Endothelial cell of umbilical vein (primary cell): ENCODE measurements around the gene APP. TPM values are rescaled to one million over a fixed set of nuclear protein-coding genes. Genes with fewer than 3 reads are reported as not detected.

ENCODE experiments used
- BruUV-seq: library from RNA; stranded (reverse); fragments of 400-500 nt; replicated peaks from 2 replicates; lab custom pipeline; 2021; lab: Mats Ljungman, UMichigan
- CTCF ChIA-PET: fragments of 300-600, 350-600 bp; sonication (Branson Sonifier 250); formaldehyde crosslinking; loops from one replicate; lab custom pipeline; 2021; ENCODE audit warnings: antibody characterized with exemption, inconsistent platforms; lab: Charles Lee
- POLR2A ChIA-PET: fragments of 300-600, 350-600 bp; sonication (Branson Sonifier 250); formaldehyde crosslinking; loops from one replicate; lab custom pipeline; 2021; ENCODE audit warnings: antibody characterized with exemption, inconsistent platforms; lab: Charles Lee
- DNase-seq: peaks from one replicate; pipeline ENCODE4 v3.0.0-alpha.2; 2011; ENCODE audit warnings: low read depth, low spot score
- FAIRE-seq: peaks from 2 replicates; lab custom pipeline; 2011; peaks lifted over from hg19 to GRCh38; lab: Jason Lieb, UNC
- H2AFZ ChIP-seq: 2 replicates; pipeline ENCODE4 v1.6.0; 2012; ENCODE audit warnings: low read depth, low read length, control low read depth, inconsistent platforms
- H3K27ac ChIP-seq: 2 replicates; pipeline ENCODE4 v1.5.1; 2011; ENCODE audit warnings: low read depth, mild to moderate bottlenecking, control low read depth, low read length, moderate library complexity; ENCODE audit not compliant: insufficient read depth
- H3K27me3 ChIP-seq, 2 experiments: 2 replicates each; pipeline versions ENCODE4 v1.6.0 to v1.6.1; 2011; ENCODE audit warnings: low read length in 2 of 2, mixed read lengths in 1 of 2; ENCODE audit not compliant: control insufficient read depth in 2 of 2, insufficient read depth in 2 of 2
- H3K36me3 ChIP-seq, 2 experiments: 2 replicates in 1 of 2; 3 replicates in 1 of 2; pipeline ENCODE4 v1.5.1; 2011; ENCODE audit warnings: low read length in 2 of 2, mild to moderate bottlenecking in 1 of 2, moderate library complexity in 1 of 2; ENCODE audit not compliant: control insufficient read depth in 2 of 2, insufficient read depth in 2 of 2; ENCODE audit errors: extremely low read depth in 1 of 2
- H3K4me1 ChIP-seq: 3 replicates; pipeline ENCODE4 v1.5.1; 2011; ENCODE audit warnings: mild to moderate bottlenecking, low read length; ENCODE audit not compliant: control insufficient read depth, insufficient read depth; ENCODE audit errors: extremely low read depth
- H3K4me2 ChIP-seq: 2 replicates; pipeline ENCODE4 v1.6.1; 2011; ENCODE audit warnings: low read length, control low read depth, mixed read lengths; ENCODE audit not compliant: insufficient read depth
- H3K4me3 ChIP-seq, 3 experiments: fragments of 200-600 bp in 1 of 3; sonication (generic), shearing (Covaris generic) in 1 of 3; replicated peaks in 1 of 3; 2 replicates each; pipeline ENCODE4 v1.5.1; 2011 to 2016; ENCODE audit warnings: control low read depth in 3 of 3, low read length in 3 of 3, mild to moderate bottlenecking in 2 of 3, inconsistent platforms in 1 of 3, low read depth in 1 of 3, moderate library complexity in 1 of 3; ENCODE audit not compliant: insufficient read depth in 1 of 3
- H3K79me2 ChIP-seq: 2 replicates; pipeline ENCODE4 v1.6.0; 2012; ENCODE audit warnings: low read length, inconsistent platforms; ENCODE audit not compliant: control insufficient read depth, insufficient read depth
- H3K9ac ChIP-seq: replicated peaks from 2 replicates; pipeline ENCODE3; 2011; ENCODE audit warnings: low read length, control low read depth; ENCODE audit not compliant: insufficient read depth; ENCODE audit errors: extremely low read depth
- H3K9me1 ChIP-seq: replicated peaks from 3 replicates; pipeline ENCODE4 v1.6.0; 2011; ENCODE audit warnings: mild to moderate bottlenecking, low read length; ENCODE audit not compliant: control insufficient read depth, insufficient read depth; ENCODE audit errors: extremely low read depth
- H3K9me3 ChIP-seq: replicated peaks from 2 replicates; pipeline ENCODE4 v1.5.1; 2012; ENCODE audit warnings: low read length, inconsistent platforms; ENCODE audit not compliant: control insufficient read depth, insufficient read depth
- H4K20me1 ChIP-seq: replicated peaks from 2 replicates; pipeline ENCODE3; 2011; ENCODE audit warnings: mild to moderate bottlenecking, low read length; ENCODE audit not compliant: control insufficient read depth, insufficient read depth; ENCODE audit errors: extremely low read depth
- EZH2 ChIP-seq: IDR thresholded peaks from 2 replicates; pipeline ENCODE4 v1.6.1; 2012; ENCODE audit warnings: borderline replicate concordance, low read depth, mild to moderate bottlenecking, moderate library complexity, low read length, inconsistent platforms; ENCODE audit not compliant: severe bottlenecking
- GATA2 ChIP-seq: IDR thresholded peaks from 2 replicates; pipeline ENCODE4 v1.7.0; 2011; ENCODE audit warnings: low read depth, mild to moderate bottlenecking, moderate library complexity, mixed read lengths, low read length; ENCODE audit not compliant: insufficient read length, insufficient read depth
- JUN ChIP-seq: IDR thresholded peaks from 2 replicates; pipeline ENCODE4 v1.6.1; 2011; ENCODE audit warnings: borderline replicate concordance, low read depth; ENCODE audit not compliant: insufficient read length, insufficient read depth
- MYC ChIP-seq: IDR thresholded peaks from one replicate; pipeline ENCODE4 v1.6.1; 2011; ENCODE audit warnings: mild to moderate bottlenecking, low read depth, low read length
- POLR2A ChIP-seq: IDR thresholded peaks from 2 replicates; pipeline ENCODE4 v1.6.1; 2012; ENCODE audit warnings: low read depth, mild to moderate bottlenecking, control low read depth, low read length
- POLR2AphosphoS5 ChIP-seq: IDR thresholded peaks from 2 replicates; pipeline ENCODE4 v1.6.1; 2012; ENCODE audit warnings: low read depth, mild to moderate bottlenecking, control low read depth, low read length, moderate library complexity; ENCODE audit not compliant: insufficient read depth
- dilution Hi-C: fragments of 300-500 bp; cut with MboI; formaldehyde crosslinking; loops from one replicate; pipeline ENCODE4 v1.15.0; 2019; ENCODE audit warnings: low sequenced_read_pairs; ENCODE audit not compliant: extremely low pct_ligation_motif_present
- intact Hi-C: fragments of 100-400 bp; cut with micrococcal nuclease; formaldehyde crosslinking; loops from one replicate; pipeline ENCODE4 v1.10.0; 2022
- polyA plus RNA-seq, 4 experiments: library from polyadenylated mRNA; depleted of rRNA in 3 of 4; stranded (reverse) in 3 of 4; unstranded in 1 of 4; fragments of >200 nt; gene quantifications; 2 replicates each; pipeline versions ENCODE4 v1.2.1 to v1.2.3, GENCODE V29; 2011 to 2012; ENCODE audit warnings: missing spikeins in 1 of 4
- total RNA-seq: library from RNA; stranded (reverse); gene quantifications from 2 replicates; pipeline ENCODE4 v1.2.3, GENCODE V29; 2021
- TF ChIP-seq, protein P1 (sequence below): IDR thresholded peaks from 2 replicates; pipeline ENCODE4 v1.6.1; 2011; ENCODE audit not compliant: insufficient read depth, insufficient read length
- TF ChIP-seq, protein P2 (sequence below), 2 donors: IDR thresholded peaks; 1 replicate in 1 of 2; 2 replicates in 1 of 2; pipeline ENCODE4 v1.5.1; 2011; ENCODE audit warnings: low read length in 2 of 2, mild to moderate bottlenecking in 2 of 2, moderate library complexity in 2 of 2, control low read depth in 1 of 2, inconsistent platforms in 1 of 2, low read depth in 1 of 2; ENCODE audit not compliant: insufficient read depth in 1 of 2; ENCODE audit errors: extremely low read depth in 1 of 2

APP gene
- total and polyA plus RNA-seq, 2 donors (not counting 3 experiments of a cell fraction or from before 2014, with no cell fraction given): 914 to 928 TPM

DNA sequence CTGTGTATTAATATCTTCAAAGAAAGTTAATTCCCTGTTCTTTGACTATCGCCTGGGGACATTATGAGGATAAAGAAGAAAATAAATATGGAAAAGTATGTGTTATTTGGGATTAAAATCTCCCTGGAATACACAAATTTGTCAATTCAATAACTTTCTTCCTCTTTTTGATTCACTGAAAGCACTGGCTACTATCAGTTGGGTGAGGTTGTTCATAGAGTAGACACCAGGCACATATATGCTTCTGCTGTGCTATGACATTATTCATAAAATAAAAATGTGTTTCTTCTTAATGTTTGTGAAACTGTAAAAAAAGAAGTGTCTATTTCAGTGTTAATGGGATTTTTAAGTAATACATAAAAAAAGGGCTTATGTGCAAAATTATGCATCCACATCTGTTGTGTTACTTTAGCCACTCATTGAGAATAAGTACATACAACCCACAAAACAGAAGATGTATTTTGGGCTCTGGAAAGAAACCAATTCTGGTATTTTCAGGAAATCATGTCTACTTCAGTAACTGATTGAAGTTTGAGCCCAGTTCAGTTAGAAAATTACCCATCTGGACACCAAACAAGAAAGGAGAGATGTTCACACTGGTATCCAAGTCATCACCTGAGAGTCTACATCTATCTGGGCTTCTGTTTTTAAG lies 266.4 kb downstream of the APP start:
- DNase-seq: no peak
- dilution Hi-C loops: no loop called here

More for the DNA sequence above, 266.4 kb downstream of the APP start:
- no peak overlapping the region for H3K9ac ChIP-seq
- intact Hi-C loops: no loop called here
- peaks cover 3% of the 10 kb centered on the region for H4K20me1 ChIP-seq
- H2AFZ ChIP-seq: no peak overlapping the region
- no peak overlapping the region for H3K4me2 ChIP-seq
- no peak for FAIRE-seq
- POLR2A ChIA-PET: no interaction called here
- peaks cover 13% of the 10 kb centered on the region for H3K79me2 ChIP-seq
- H3K27me3 ChIP-seq: no peaks in the 10 kb centered on the region
- H3K9me1 ChIP-seq: no peaks in the 10 kb centered on the region
- no peak overlapping the region for H3K27ac ChIP-seq
- BruUV-seq: no TSS peak
- CTCF ChIA-PET: no interaction called here
- TF ChIP-seq JUN: no peak
- no peak for TF ChIP-seq GATA2
- TF ChIP-seq POLR2AphosphoS5: no peak
- TF ChIP-seq, protein P1, sequence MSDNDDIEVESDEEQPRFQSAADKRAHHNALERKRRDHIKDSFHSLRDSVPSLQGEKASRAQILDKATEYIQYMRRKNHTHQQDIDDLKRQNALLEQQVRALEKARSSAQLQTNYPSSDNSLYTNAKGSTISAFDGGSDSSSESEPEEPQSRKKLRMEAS: no peak
- TF ChIP-seq POLR2A: no peak
- TF ChIP-seq, protein P2, sequence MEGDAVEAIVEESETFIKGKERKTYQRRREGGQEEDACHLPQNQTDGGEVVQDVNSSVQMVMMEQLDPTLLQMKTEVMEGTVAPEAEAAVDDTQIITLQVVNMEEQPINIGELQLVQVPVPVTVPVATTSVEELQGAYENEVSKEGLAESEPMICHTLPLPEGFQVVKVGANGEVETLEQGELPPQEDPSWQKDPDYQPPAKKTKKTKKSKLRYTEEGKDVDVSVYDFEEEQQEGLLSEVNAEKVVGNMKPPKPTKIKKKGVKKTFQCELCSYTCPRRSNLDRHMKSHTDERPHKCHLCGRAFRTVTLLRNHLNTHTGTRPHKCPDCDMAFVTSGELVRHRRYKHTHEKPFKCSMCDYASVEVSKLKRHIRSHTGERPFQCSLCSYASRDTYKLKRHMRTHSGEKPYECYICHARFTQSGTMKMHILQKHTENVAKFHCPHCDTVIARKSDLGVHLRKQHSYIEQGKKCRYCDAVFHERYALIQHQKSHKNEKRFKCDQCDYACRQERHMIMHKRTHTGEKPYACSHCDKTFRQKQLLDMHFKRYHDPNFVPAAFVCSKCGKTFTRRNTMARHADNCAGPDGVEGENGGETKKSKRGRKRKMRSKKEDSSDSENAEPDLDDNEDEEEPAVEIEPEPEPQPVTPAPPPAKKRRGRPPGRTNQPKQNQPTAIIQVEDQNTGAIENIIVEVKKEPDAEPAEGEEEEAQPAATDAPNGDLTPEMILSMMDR (IDR thresholded peaks at IDR 0.05; ENCODE audit: extremely low read depth in 1 of 2, insufficient read depth in 1 of 2, low read depth in 1 of 2, low read length in 2 of 2): no peak
- no peak for TF ChIP-seq MYC
- no peak for TF ChIP-seq EZH2
- H3K4me3 ChIP-seq: no peak overlapping the region
- H3K9me3 ChIP-seq: no peaks in the 10 kb centered on the region
- peaks cover 34% of the 10 kb centered on the region for H3K4me1 ChIP-seq
- peaks cover 5 to 15% of the 10 kb centered on the region in 2 experiments for H3K36me3 ChIP-seq
